K562 (cell line): Measurements from ENCODE around the gene ALDH7A1. TPM values are rescaled to one million over a fixed set of nuclear protein-coding genes. Genes with fewer than 3 reads are reported as not detected.

Experiments
- ATAC-seq: fragments of 200-7000 bp; cut with Tn5 transposase; 3 replicates; pipeline ENCODE4 v1.9.1; 2020; ENCODE audit warnings: moderate library complexity
- BruUV-seq: library from RNA; stranded (reverse); fragments of 400-500 nt; replicated peaks from 2 replicates; lab custom pipeline; 2021; lab: Mats Ljungman, UMichigan
- CTCF ChIA-PET: fragments of 300-600 bp; formaldehyde crosslinking; extraction: SDS; loops from one replicate; lab custom pipeline; 2021; ENCODE audit warnings: low intra/inter-chr PET ratio; lab: Yijun Ruan, JAX
- POLR2A ChIA-PET: fragments of 300-600, 350-650 bp; sonication (Branson Sonifier 250); formaldehyde crosslinking; extraction: SDS; loops from one replicate; lab custom pipeline; 2021; ENCODE audit warnings: antibody characterized with exemption, inconsistent platforms; lab: Yijun Ruan, JAX
- DNase-seq, 4 experiments: peaks; one replicate each; pipeline versions ENCODE4 v3.0.0 to v3.0.0-alpha.2; 2011 to 2018; ENCODE audit warnings: low spot score in 3 of 4, mixed read lengths in 3 of 4; ENCODE audit errors: extremely low read depth in 1 of 4
- FAIRE-seq: peaks from 2 replicates; lab custom pipeline; 2011; peaks lifted over from hg19 to GRCh38; lab: Jason Lieb, UNC
- H2AFZ ChIP-seq: 2 replicates; pipeline ENCODE4 v1.6.0; 2011; ENCODE audit warnings: low read depth, low read length, control low read depth, inconsistent platforms
- H3K27ac ChIP-seq: fragments of 200-600 bp; 3 replicates; pipeline ENCODE4 v1.8.0; 2011; ENCODE audit warnings: low read depth, mild to moderate bottlenecking, control low read depth, inconsistent platforms, low read length, moderate library complexity, mixed read lengths; ENCODE audit errors: extremely low read depth
- H3K27me3 ChIP-seq, 2 experiments: fragments of 300-600 bp in 1 of 2; 2 replicates in 1 of 2; 3 replicates in 1 of 2; pipeline versions ENCODE4 v1.6.0 to v1.8.0; 2011; ENCODE audit warnings: inconsistent platforms in 2 of 2, low read length in 2 of 2, mild to moderate bottlenecking in 1 of 2, mixed read lengths in 1 of 2, moderate library complexity in 1 of 2; ENCODE audit not compliant: control insufficient read depth in 2 of 2, insufficient read depth in 2 of 2
- H3K36me3 ChIP-seq: fragments of 300-600 bp; 3 replicates; pipeline ENCODE4 v1.8.0; 2011; ENCODE audit warnings: mild to moderate bottlenecking, low read length, inconsistent platforms; ENCODE audit not compliant: control insufficient read depth, insufficient read depth
- H3K4me1 ChIP-seq, 2 experiments: fragments of 200-600 bp in 1 of 2; replicated peaks in 1 of 2; 2 replicates in 1 of 2; 3 replicates in 1 of 2; pipeline versions ENCODE4 v1.5.1 to v1.8.0; 2011; ENCODE audit warnings: inconsistent platforms in 2 of 2, low read length in 2 of 2, mild to moderate bottlenecking in 1 of 2, mixed read lengths in 1 of 2, moderate library complexity in 1 of 2; ENCODE audit not compliant: control insufficient read depth in 2 of 2, insufficient read depth in 2 of 2
- H3K4me2 ChIP-seq: 2 replicates; pipeline ENCODE4 v1.6.1; 2011; ENCODE audit warnings: low read length, control low read depth, inconsistent platforms, mixed read lengths; ENCODE audit not compliant: insufficient read depth
- H3K4me3 ChIP-seq: fragments of 200-600 bp; sonication (generic), shearing (Covaris generic); 2 replicates; pipeline ENCODE4 v1.5.1; 2016; ENCODE audit warnings: control low read depth, inconsistent platforms
- H3K79me2 ChIP-seq: fragments of 200-600 bp; 3 replicates; pipeline ENCODE4 v1.8.0; 2011; ENCODE audit warnings: low read length, inconsistent platforms; ENCODE audit not compliant: control insufficient read depth, insufficient read depth
- H3K9ac ChIP-seq, 2 experiments: 2 replicates each; pipeline versions ENCODE4 v1.6.0 to v1.6.1; 2011; ENCODE audit warnings: low read depth in 2 of 2, low read length in 2 of 2, control low read depth in 1 of 2, inconsistent platforms in 1 of 2, mild to moderate bottlenecking in 1 of 2, mixed read lengths in 1 of 2; ENCODE audit not compliant: insufficient read depth in 1 of 2
- H3K9me1 ChIP-seq: one replicate; pipeline ENCODE4 v1.6.0; 2011; ENCODE audit warnings: inconsistent platforms, mild to moderate bottlenecking, low read length, moderate library complexity; ENCODE audit not compliant: control insufficient read depth, insufficient read depth
- H3K9me3 ChIP-seq: replicated peaks from 2 replicates; pipeline ENCODE4 v1.5.1; 2011; ENCODE audit warnings: low read depth, low read length, inconsistent platforms; ENCODE audit not compliant: control insufficient read depth, insufficient read depth
- H4K20me1 ChIP-seq: replicated peaks from 2 replicates; pipeline ENCODE4 v1.6.1; 2011; ENCODE audit warnings: low read length, inconsistent platforms, mixed read lengths; ENCODE audit not compliant: control insufficient read depth, insufficient read depth
- KAT2B ChIP-seq: IDR thresholded peaks from one replicate; pipeline ENCODE4 v1.6.1; 2012; ENCODE audit warnings: low read depth, mild to moderate bottlenecking, control low read depth, inconsistent platforms, low read length, moderate library complexity
- LEF1 ChIP-seq: fragments of 450-650 bp; IDR thresholded peaks from 2 replicates; pipeline ENCODE4 v1.6.1; 2016; ENCODE audit warnings: mild to moderate bottlenecking
- MEF2A ChIP-seq: IDR thresholded peaks from 2 replicates; pipeline ENCODE4 v1.6.1; 2011; ENCODE audit warnings: low read depth, mild to moderate bottlenecking, low read length, moderate library complexity; ENCODE audit not compliant: control insufficient read depth
- MIER1 ChIP-seq: fragments of 450-650 bp; IDR thresholded peaks from 2 replicates; pipeline ENCODE4 v1.6.1; 2016; ENCODE audit warnings: antibody characterized with exemption, mild to moderate bottlenecking, low read depth
- SMC3 ChIP-seq: conservative IDR thresholded peaks from 2 replicates; pipeline ENCODE4 v1.6.1; 2011; ENCODE audit warnings: low read depth, low read length, improper control_type of control experiment; ENCODE audit not compliant: insufficient read depth
- ZBTB17 ChIP-seq: fragments of 450-650 bp; formaldehyde crosslinking; IDR thresholded peaks from 2 replicates; pipeline ENCODE4 v1.4.0; 2020; ENCODE audit warnings: mild to moderate bottlenecking
- ZNF57 ChIP-seq: fragments of 450-650 bp; formaldehyde crosslinking; IDR thresholded peaks from 2 replicates; pipeline ENCODE4 v1.4.0; 2020; ENCODE audit warnings: mild to moderate bottlenecking, moderate library complexity
- ZNF76 ChIP-seq: fragments of 250-450 bp; sonication (Bioruptor Pico); IDR thresholded peaks from 2 replicates; pipeline ENCODE4 v1.4.0; 2020; ENCODE audit warnings: mild to moderate bottlenecking, moderate library complexity, borderline replicate concordance
- WGBS: fragments of 100-300 bp; shearing (Covaris generic); methylation state at CpG from one replicate; pipeline ENCODE4 v1.1.6; 2016; ENCODE audit warnings: low coverage, mixed read lengths; ENCODE audit not compliant: insufficient coverage; ENCODE audit errors: missing lambda C conversion rate; 5-methylcytosine and 5-hydroxymethylcytosine counted together
- in situ Hi-C: fragments of 300-500 bp; cut with MboI; formaldehyde crosslinking; loops from 4 replicates; pipeline ENCODE4 v1.15.0; 2018; ENCODE audit warnings: inconsistent platforms, mixed read lengths
- intact Hi-C: fragments of 100-400 bp; cut with micrococcal nuclease; formaldehyde crosslinking; loops from 2 replicates; pipeline ENCODE4 v1.14.2; 2022
- polyA plus RNA-seq, 8 experiments: library from polyadenylated mRNA; depleted of rRNA in 4 of 8; stranded (reverse) in 5 of 8; unstranded in 3 of 8; fragments of >200 nt; fragmentation: Nextera tagmentation in 2 of 8; fragmentation: Illumina TruSeq in 1 of 8; extraction: Ambion mirVana in 2 of 8; extraction: Trizol in 1 of 8; gene quantifications; 2 replicates each; pipeline versions ENCODE4 v1.2.1 to v1.2.3, GENCODE V29; 2011 to 2014; ENCODE audit warnings: inconsistent platforms in 1 of 8, missing spikeins in 1 of 8
- total RNA-seq, 7 experiments: library from RNA; depleted of rRNA in 6 of 7; stranded (reverse); fragments of >200 nt in 6 of 7; fragmentation: Illumina TruSeq in 2 of 7; extraction: Trizol in 2 of 7; gene quantifications; 2 replicates each; pipeline versions ENCODE4 v1.2.1 to v1.2.3, GENCODE V29; 2011 to 2021; ENCODE audit warnings: low replicate concordance in 1 of 7
- TF ChIP-seq, protein P1 (sequence below): fragments of 250-450 bp; sonication (Bioruptor Pico); IDR thresholded peaks from 2 replicates; pipeline ENCODE4 v1.6.1; 2021; ENCODE audit warnings: mild to moderate bottlenecking
- TF ChIP-seq, protein P2 (sequence below): IDR thresholded peaks from 2 replicates; pipeline ENCODE4 v1.6.1; 2011; ENCODE audit warnings: borderline replicate concordance, low read depth, mild to moderate bottlenecking, moderate library complexity, low read length; ENCODE audit not compliant: insufficient read depth, poor library complexity, severe bottlenecking

ALDH7A1 gene
- total and polyA plus RNA-seq, 9 of the 15 experiments (the other 6 are each of a cell fraction or from before 2014, with no cell fraction given) = 0.04 to 0.49 TPM; not detected in 7

DNA sequence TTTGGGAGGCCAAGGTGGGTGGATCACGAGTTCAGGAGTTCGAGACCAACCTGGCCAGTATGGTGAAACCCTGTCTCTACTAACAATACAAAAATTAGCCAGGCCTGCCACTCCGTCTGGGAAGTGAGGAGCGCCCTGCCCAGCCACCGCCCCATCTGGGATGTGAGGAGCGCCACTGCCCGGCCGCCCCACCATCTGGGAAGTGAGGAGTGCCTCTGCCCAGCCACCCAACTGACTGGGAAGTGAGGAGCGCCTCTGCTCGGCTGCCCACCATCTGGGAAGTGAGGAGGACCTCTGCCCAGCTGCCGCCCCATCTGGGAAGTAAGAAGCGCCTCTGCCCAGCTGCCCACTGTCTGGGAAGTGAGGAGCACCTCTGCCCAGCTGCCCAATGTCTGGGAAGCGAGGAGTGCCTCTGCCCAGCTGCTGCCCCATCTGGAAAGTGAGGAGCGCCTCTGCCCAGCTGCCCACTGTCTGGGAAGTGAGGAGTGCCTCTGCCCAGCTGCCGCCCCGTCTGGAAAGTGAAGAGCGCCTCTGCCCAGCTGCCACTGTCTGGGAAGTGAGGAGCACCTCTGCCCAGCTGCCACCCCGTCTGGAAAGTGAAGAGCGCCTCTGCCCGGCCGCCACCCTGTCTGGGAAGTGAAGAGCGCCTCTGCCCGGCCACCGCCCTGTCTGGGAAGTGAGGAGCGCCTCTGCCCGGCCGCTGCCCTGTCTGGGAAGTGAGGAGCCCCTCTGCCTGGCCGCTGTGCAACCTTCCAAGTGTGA is 5.3 kb downstream of the ALDH7A1 start:
- Histone ChIP-seq H3K9me1 (no peaks in the 10 kb centered on the region), H3K4me3 (no peak overlapping the region), H3K36me3 (no peaks in the 10 kb centered on the region), H2AFZ (no peak overlapping the region), H3K4me1 (peaks cover 0 to 1% of the 10 kb centered on the region in 2 experiments; a peak in 2 of 5 replicates), H3K9ac (no peak overlapping the region), H3K79me2 (no peaks in the 10 kb centered on the region), H3K4me2 (no peak overlapping the region), H4K20me1 (no peaks in the 10 kb centered on the region), H3K27me3 (peaks cover 49 to 51% of the 10 kb centered on the region in 2 experiments), H3K27ac (no peak overlapping the region), H3K9me3 (no peaks in the 10 kb centered on the region)
- POLR2A ChIA-PET = interaction anchor here (1.1 kb wide), 1 partner anchor 187 kb away, joined by 3 read pairs; no protein-coding TSS in a partner anchor
- no TSS peak for BruUV-seq
- CTCF ChIA-PET = no interaction called here
- in situ Hi-C loops (no loop called here), intact Hi-C loops (no loop called here)
- ATAC-seq (no peak), FAIRE-seq (no peak), DNase-seq (no peak)
- 4% methylated on average over 21 of the region's 28 CpGs for WGBS
- TF ChIP-seq ZNF57 (CRISPR knock-in tag) = no peak
- TF ChIP-seq MIER1 = no peak

DNA sequence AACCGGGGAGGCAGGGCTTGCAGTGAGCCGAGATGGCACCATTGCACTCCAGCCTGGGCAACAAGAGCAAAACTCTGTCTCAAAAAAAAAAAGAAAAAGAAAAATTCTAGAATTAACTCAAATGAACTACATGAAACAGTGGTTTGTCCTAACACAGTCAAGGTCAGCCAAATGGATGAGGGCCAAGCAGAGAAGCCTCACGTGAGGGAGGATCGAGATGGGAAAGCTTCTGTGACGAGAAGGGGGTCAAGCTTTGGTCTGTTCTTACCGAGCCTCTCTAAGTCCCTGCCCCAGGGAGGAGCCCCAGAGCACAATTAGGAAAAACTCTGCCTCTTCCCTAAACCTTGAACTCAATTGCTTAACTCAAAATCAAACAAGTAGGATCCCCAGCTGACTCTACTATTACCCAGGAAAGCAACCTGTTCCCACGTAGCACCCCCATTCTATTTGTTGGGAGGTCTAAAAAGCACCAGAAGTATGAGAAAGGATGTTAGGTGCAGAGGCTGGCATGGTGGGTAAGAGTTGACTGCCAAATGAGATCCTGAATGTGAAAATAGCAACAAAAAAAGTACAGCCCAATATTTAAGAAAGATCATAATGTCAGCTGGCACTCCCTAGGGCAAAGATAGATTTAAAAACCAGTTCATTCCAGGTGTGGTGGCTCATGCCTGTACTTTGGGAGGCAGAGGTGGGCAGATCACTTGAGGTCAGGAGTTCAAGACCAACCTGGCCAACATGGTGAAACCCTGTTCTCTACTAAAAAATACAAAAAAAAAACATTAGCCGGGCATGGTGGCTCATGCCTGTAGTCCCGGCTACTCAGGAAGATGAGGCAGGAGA is 7.2 kb downstream of the ALDH7A1 start:
- no peak overlapping the region for H2AFZ ChIP-seq
- H3K4me2 ChIP-seq = no peak overlapping the region
- ATAC-seq (0 out of 3 replicates have a peak, but pooled peaks have one; percentile 32), DNase-seq (no peak), FAIRE-seq (no peak)
- H3K27me3 ChIP-seq = peaks cover 36 to 50% of the 10 kb centered on the region in 2 experiments; a peak in 4 of 5 replicates
- no peaks in the 10 kb centered on the region for H3K9me3 ChIP-seq
- BruUV-seq = no TSS peak
- H3K9ac ChIP-seq = no peak overlapping the region
- no peaks in the 10 kb centered on the region for H3K4me1 ChIP-seq
- no peaks in the 10 kb centered on the region for H3K9me1 ChIP-seq
- H3K79me2 ChIP-seq = no peaks in the 10 kb centered on the region
- H3K36me3 ChIP-seq = no peaks in the 10 kb centered on the region
- ChIA-PET CTCF (no interaction called here), POLR2A (no interaction called here)
- in situ Hi-C loops (no loop called here), intact Hi-C loops (no loop called here)
- no peaks in the 10 kb centered on the region for H4K20me1 ChIP-seq
- H3K27ac ChIP-seq = no peak overlapping the region
- 1% methylated on average over 9 of the region's 9 CpGs for WGBS
- H3K4me3 ChIP-seq = no peak overlapping the region
- TF ChIP-seq, protein P1, sequence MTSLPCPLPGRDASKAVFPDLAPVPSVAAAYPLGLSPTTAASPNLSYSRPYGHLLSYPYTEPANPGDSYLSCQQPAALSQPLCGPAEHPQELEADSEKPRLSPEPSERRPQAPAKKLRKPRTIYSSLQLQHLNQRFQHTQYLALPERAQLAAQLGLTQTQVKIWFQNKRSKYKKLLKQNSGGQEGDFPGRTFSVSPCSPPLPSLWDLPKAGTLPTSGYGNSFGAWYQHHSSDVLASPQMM = no peak
- TF ChIP-seq, protein P2, sequence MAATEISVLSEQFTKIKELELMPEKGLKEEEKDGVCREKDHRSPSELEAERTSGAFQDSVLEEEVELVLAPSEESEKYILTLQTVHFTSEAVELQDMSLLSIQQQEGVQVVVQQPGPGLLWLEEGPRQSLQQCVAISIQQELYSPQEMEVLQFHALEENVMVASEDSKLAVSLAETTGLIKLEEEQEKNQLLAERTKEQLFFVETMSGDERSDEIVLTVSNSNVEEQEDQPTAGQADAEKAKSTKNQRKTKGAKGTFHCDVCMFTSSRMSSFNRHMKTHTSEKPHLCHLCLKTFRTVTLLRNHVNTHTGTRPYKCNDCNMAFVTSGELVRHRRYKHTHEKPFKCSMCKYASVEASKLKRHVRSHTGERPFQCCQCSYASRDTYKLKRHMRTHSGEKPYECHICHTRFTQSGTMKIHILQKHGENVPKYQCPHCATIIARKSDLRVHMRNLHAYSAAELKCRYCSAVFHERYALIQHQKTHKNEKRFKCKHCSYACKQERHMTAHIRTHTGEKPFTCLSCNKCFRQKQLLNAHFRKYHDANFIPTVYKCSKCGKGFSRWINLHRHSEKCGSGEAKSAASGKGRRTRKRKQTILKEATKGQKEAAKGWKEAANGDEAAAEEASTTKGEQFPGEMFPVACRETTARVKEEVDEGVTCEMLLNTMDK = no peak
- TF ChIP-seq ZBTB17 (CRISPR knock-in tag) (no peak), ZNF76 (CRISPR knock-in tag) (no peak), MEF2A (no peak), LEF1 (no peak), KAT2B (no peak), SMC3 (no peak)
